Measurements from ENCODE around the gene TMEM126A.

- no peak for TF ChIP-seq PPARA (CRISPR knock-in tag; IDR thresholded peaks at IDR 0.05; ENCODE audit: borderline replicate concordance)
- no peak for TF ChIP-seq ESRRG (CRISPR knock-in tag; IDR thresholded peaks at IDR 0.05)
- no peak for TF ChIP-seq ZFP30 (CRISPR knock-in tag; IDR thresholded peaks at IDR 0.05)
- TF ChIP-seq ZNF70 (CRISPR knock-in tag; IDR thresholded peaks at IDR 0.05) = no peak
- no peak for TF ChIP-seq PATZ1 (CRISPR knock-in tag; IDR thresholded peaks at IDR 0.05; ENCODE audit: borderline replicate concordance)
- no peak for TF ChIP-seq CREB5 (CRISPR knock-in tag; IDR thresholded peaks at IDR 0.05; ENCODE audit: low read depth)
- no peak for TF ChIP-seq SNAI2 (CRISPR knock-in tag; IDR thresholded peaks at IDR 0.05)
- no peak for TF ChIP-seq RARB (CRISPR knock-in tag; IDR thresholded peaks at IDR 0.05)
- no peak for TF ChIP-seq TCF4 (CRISPR knock-in tag; IDR thresholded peaks at IDR 0.05; ENCODE audit: borderline replicate concordance)
- TF ChIP-seq ZFP3 (CRISPR knock-in tag; IDR thresholded peaks at IDR 0.05) = no peak
- no peak for TF ChIP-seq ZNF8 (CRISPR knock-in tag; IDR thresholded peaks at IDR 0.05)
- TF ChIP-seq OSR1 (CRISPR knock-in tag; IDR thresholded peaks at IDR 0.05) = no peak
Observed at GRCh38 chr11:85665733-85666132, 18.0 kb downstream of the TMEM126A start.
